Naive B cell (primary cell): ENCODE measurements around the gene CHMP2B. TPM values are rescaled to one million over a fixed set of nuclear protein-coding genes. Genes with fewer than 3 reads are reported as not detected.
A peak's percentile ranks its signal among the peaks of the same experiment; 100 is the strongest.

ENCODE experiments used
- ATAC-seq, 2 donors: fragments of 150-1000 bp; cut with Tn5 transposase; 2 replicates each; pipeline ENCODE4 v1.10.0; 2021; ENCODE audit warnings: low read depth in 2 of 2, mild to moderate bottlenecking in 2 of 2, moderate library complexity in 2 of 2
- DNase-seq: peaks from one replicate; pipeline ENCODE4 v3.0.0; 2022
- H3K27ac Mint-ChIP-seq, 6 donors: one replicate each; pipeline ENCODE4 v1.8.0; 2020 to 2022; ENCODE audit warnings: mild to moderate bottlenecking in 6 of 6, mixed read lengths in 6 of 6, moderate library complexity in 5 of 6, inconsistent platforms in 2 of 6
- H3K27me3 Mint-ChIP-seq, 3 donors: one replicate each; pipeline ENCODE4 v1.8.0; 2021 to 2022; ENCODE audit warnings: mixed read lengths in 3 of 3, mild to moderate bottlenecking in 1 of 3
- H3K36me3 Mint-ChIP-seq, 2 donors: one replicate each; pipeline ENCODE4 v1.8.0; 2020 to 2022; ENCODE audit warnings: mixed read lengths in 2 of 2, inconsistent platforms in 1 of 2, mild to moderate bottlenecking in 1 of 2
- H3K4me1 Mint-ChIP-seq, 3 donors: one replicate each; pipeline ENCODE4 v1.8.0; 2020 to 2022; ENCODE audit warnings: mixed read lengths in 3 of 3, inconsistent platforms in 1 of 3, mild to moderate bottlenecking in 1 of 3, moderate library complexity in 1 of 3
- H3K4me3 Mint-ChIP-seq, 8 donors: one replicate each; pipeline ENCODE4 v1.8.0; 2020 to 2022; ENCODE audit warnings: mild to moderate bottlenecking in 8 of 8, mixed read lengths in 8 of 8, moderate library complexity in 8 of 8, inconsistent platforms in 2 of 8
- H3K9me3 Mint-ChIP-seq, 7 donors: one replicate each; pipeline ENCODE4 v1.8.0; 2020 to 2022; ENCODE audit warnings: mixed read lengths in 7 of 7, mild to moderate bottlenecking in 5 of 7, inconsistent platforms in 2 of 7, moderate library complexity in 1 of 7
- polyA plus RNA-seq, 6 donors: library from polyadenylated mRNA; unstranded; fragments of 300-500 nt; fragmentation: Illumina TruSeq; gene quantifications; one replicate each; pipeline ENCODE4 v1.2.3, GENCODE V29; 2021; ENCODE audit warnings: low read depth in 6 of 6

The CHMP2B gene
- polyA plus RNA-seq, 6 donors from 2014 or later: 50.3 to 87.0 (median 69.8) TPM

DNA sequence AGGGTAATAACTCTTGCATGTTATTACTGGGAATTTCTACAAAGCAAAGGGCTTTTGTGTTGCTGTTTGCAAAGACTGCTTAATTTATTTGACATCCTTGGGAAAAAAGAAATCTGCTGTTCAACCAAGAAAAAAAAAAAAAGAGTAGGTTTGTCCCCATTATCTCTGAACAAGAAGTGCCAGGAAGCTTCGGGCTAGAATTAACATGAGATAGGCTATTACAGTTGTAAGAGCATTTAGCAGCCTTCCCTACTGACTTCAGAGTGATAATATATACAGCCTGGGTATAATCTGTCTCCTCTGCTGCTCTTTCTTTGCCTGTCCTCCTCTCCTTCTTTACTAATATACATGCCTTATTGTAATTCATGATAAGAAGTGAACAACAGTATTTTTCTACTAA lies 23.3 kb upstream of the CHMP2B start:
- DNase-seq (no peak), ATAC-seq (no peak)
- Mint-ChIP-seq H3K4me1 (no peaks in the 10 kb centered on the region), H3K36me3 (no peaks in the 10 kb centered on the region), H3K4me3 (no peak overlapping the region), H3K27me3 (peaks cover 4 to 12% (median 12%) of the 10 kb centered on the region in 3 donors), H3K27ac (no peak overlapping the region), H3K9me3 (no peaks in the 10 kb centered on the region)

DNA sequence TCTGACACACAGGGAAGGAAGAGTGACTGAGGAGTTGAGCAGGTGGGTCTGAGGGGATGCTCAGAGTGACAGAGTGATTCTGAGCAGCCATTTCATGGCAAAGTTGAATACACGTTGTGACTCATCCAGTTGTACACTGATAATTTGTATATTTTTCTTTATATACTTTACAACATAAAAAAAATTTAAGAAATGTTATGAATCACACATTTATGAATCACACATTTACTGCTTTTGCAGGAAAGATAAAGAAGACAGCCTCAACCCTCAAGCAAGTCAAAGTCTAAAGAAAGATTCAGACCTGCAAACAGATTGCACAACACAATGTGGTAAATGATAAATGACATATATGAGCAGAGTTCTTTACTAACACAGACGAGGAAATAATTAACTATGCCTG lies 21.0 kb upstream of the CHMP2B start:
- Mint-ChIP-seq H3K9me3 (no peaks in the 10 kb centered on the region), H3K4me1 (no peaks in the 10 kb centered on the region), H3K27me3 (peaks cover 5 to 15% (median 14%) of the 10 kb centered on the region in 3 donors), H3K4me3 (no peak overlapping the region), H3K27ac (no peak overlapping the region), H3K36me3 (no peaks in the 10 kb centered on the region)
- ATAC-seq (no peak), DNase-seq (no peak)

DNA sequence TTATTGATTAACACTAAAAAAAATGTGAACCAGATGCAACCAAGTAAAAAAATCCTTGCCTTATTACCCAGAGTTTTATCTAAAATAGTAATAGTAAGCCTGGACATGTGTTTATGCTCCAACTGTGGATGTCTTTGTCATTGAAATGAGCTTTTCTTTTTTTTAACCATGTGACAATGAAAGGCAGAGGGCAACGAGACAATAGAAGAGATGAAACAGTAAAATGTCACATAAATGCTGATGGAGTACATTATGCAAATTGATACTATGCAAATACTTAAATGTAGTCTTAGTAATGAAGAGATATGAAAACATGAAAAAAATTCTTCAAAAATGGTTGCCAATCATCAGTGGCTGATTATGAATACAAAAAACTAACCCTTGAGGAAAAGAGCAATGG lies 20.5 kb upstream of the CHMP2B start:
- DNase-seq: no peak
- H3K36me3 Mint-ChIP-seq: no peaks in the 10 kb centered on the region
- peaks cover 9 to 16% (median 14%) of the 10 kb centered on the region in 3 donors for H3K27me3 Mint-ChIP-seq
- H3K4me3 Mint-ChIP-seq: no peak overlapping the region
- no peaks in the 10 kb centered on the region for H3K4me1 Mint-ChIP-seq
- ATAC-seq: no peak
- no peaks in the 10 kb centered on the region for H3K9me3 Mint-ChIP-seq
- no peak overlapping the region for H3K27ac Mint-ChIP-seq

DNA sequence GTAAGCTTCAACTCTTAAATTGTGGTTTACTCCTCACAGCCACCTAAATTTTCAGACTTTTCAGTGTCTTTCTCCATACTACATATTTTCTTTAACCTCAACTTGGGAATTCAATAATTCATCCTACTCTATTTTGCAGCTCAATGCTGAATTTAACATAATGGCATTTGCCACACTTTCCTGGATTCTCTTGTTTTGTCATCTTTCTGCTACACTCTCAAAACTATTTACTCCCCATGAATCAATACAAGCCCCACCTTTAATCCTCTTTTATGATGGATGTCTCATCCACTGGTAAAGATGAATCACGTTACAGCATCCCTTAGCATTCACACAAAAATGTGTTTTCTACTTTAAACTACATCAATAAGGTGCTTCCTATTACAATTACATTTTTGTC lies 19.6 kb upstream of the CHMP2B start:
- peaks cover 9 to 19% (median 14%) of the 10 kb centered on the region in 3 donors for H3K27me3 Mint-ChIP-seq
- no peaks in the 10 kb centered on the region for H3K9me3 Mint-ChIP-seq
- ATAC-seq: no peak
- DNase-seq: no peak
- H3K4me1 Mint-ChIP-seq: no peaks in the 10 kb centered on the region
- H3K36me3 Mint-ChIP-seq: no peaks in the 10 kb centered on the region
- no peak overlapping the region for H3K4me3 Mint-ChIP-seq
- H3K27ac Mint-ChIP-seq: no peak overlapping the region

DNA sequence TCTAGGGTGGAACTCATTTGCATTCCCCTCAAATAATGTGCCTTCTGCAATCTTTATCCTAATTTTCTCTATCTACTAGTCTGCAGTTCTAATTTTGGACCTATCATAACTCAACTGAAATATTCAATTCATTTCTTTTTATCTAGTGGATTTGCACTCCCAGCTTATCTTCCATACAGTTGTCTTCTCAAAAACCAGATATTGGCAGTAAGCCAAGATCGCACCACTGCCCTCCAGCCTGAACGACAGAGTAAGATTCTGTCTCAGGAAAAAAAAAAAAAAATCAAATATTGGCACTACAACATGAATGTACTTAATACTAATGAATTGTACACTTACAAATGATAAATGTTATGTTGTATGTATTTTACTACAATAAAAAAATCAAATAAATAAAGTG lies 18.0 kb upstream of the CHMP2B start:
- ATAC-seq: no peak
- peaks cover 20 to 24% (median 22%) of the 10 kb centered on the region in 3 donors for H3K27me3 Mint-ChIP-seq
- H3K4me3 Mint-ChIP-seq: no peak overlapping the region
- no peaks in the 10 kb centered on the region for H3K36me3 Mint-ChIP-seq
- H3K27ac Mint-ChIP-seq: no peak overlapping the region
- DNase-seq: no peak
- no peaks in the 10 kb centered on the region for H3K4me1 Mint-ChIP-seq
- no peaks in the 10 kb centered on the region for H3K9me3 Mint-ChIP-seq

DNA sequence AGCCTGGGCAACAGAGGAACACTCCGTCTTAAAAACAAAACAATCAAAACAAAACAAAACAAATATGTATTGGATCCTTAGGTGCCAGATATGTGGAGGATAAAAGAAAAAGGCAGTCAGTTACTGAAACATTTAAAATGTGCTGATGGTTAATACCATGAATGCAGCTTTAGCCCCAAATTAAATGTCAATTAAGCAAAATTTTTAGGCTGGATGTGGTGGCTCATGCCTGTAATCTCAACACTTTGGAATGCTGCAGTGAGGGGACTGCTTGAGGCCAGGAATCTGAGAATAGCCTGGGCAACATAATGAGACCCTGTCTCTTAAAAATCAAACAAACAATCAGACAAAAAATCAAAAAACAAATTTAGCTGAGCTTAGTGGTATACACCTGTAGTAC lies 8.5 kb upstream of the CHMP2B start:
- Mint-ChIP-seq H3K4me3 (peak overlapping the region in 1 of 8 donors; percentile 69), H3K9me3 (peaks cover 0 to 6% (median 4%) of the 10 kb centered on the region in 7 donors), H3K27ac (no peak overlapping the region), H3K36me3 (no peaks in the 10 kb centered on the region), H3K4me1 (no peaks in the 10 kb centered on the region), H3K27me3 (peaks cover 42 to 52% (median 44%) of the 10 kb centered on the region in 3 donors)
- DNase-seq: no peak
- no peak for ATAC-seq

DNA sequence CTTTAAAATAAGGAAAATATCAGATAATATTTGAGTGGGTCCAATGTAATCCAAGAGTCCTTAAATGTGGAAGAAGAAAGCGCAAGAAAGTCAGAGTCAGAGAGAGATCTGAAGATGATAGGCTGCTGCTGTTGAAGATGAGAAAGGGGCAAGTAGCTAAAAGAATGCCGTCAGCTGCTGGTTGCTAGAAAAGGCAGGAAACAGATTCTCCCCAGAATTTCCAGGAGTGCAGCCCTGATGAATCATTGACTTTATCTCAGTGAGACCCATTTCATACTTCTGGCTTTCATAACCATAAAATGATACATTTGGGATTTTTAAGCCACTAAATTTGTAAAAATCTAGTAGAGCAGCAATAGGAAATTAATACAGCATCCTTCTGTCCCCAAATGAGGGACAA lies 7.5 kb upstream of the CHMP2B start:
- H3K9me3 Mint-ChIP-seq: peaks cover 0 to 6% (median 4%) of the 10 kb centered on the region in 7 donors
- no peak overlapping the region for H3K4me3 Mint-ChIP-seq
- DNase-seq (no peak), ATAC-seq (no peak)
- H3K27ac Mint-ChIP-seq: no peak overlapping the region
- no peaks in the 10 kb centered on the region for H3K4me1 Mint-ChIP-seq
- H3K27me3 Mint-ChIP-seq: peaks cover 36 to 57% (median 48%) of the 10 kb centered on the region in 3 donors
- no peaks in the 10 kb centered on the region for H3K36me3 Mint-ChIP-seq

DNA sequence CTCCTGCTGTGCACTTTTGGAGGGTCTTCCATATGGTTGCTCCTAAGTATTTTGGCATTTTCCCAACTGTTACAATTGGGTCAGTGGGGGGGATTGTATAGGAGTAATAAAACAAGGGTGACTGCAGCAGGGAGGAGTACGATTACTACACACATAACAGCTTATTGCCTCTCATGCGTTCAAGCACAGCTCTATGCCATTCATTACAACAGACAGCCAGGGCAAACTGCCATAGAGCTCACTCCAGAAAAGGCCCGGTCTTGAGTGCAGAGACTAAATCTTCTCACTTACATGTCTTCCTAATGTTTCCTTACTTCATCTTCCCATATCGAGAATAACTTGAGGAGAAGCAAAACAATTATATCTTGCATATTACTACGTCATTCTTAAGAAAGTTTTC lies 1.4 kb upstream of the CHMP2B start:
- Mint-ChIP-seq H3K4me3 (peak overlapping the region in 6 of 8 donors; percentile 41 to 100 (median 81)), H3K9me3 (peaks cover 0 to 6% (median 4%) of the 10 kb centered on the region in 7 donors), H3K36me3 (peaks cover 0 to 8% of the 10 kb centered on the region in 2 donors), H3K4me1 (peaks cover 17 to 43% (median 30%) of the 10 kb centered on the region in 3 donors), H3K27me3 (peaks cover 8 to 28% (median 15%) of the 10 kb centered on the region in 3 donors), H3K27ac (peak overlapping the region in 4 of 6 donors; percentile 5 to 99 (median 72))
- ATAC-seq (no peak), DNase-seq (no peak)

DNA sequence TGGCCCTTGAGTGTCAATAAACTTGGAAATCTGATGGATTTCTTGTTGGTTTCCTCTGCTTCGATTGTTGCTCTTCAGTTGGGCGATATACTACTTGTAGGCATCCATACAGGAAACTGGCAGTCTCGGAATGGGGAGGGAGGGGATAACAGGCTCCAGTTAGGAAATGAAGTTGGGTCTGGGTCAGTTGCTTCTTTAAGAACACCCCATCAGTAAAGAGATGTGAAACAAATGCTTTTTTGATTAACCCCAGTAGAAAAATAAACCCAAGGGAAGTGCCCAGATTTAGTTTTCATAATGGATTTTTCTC lies 681 bp downstream of the CHMP2B start:
- Mint-ChIP-seq H3K9me3 (peaks cover 0 to 4% (median 3%) of the 10 kb centered on the region in 7 donors), H3K4me1 (peaks cover 29 to 52% (median 48%) of the 10 kb centered on the region in 3 donors), H3K4me3 (peak overlapping the region; percentile 99 to 100 (median 100)), H3K36me3 (peaks cover 0 to 15% of the 10 kb centered on the region in 2 donors), H3K27ac (peak overlapping the region; percentile 99 to 100 (median 100)), H3K27me3 (peaks cover 3 to 14% (median 12%) of the 10 kb centered on the region in 3 donors)
- ATAC-seq: no peak
- DNase-seq: no peak

DNA sequence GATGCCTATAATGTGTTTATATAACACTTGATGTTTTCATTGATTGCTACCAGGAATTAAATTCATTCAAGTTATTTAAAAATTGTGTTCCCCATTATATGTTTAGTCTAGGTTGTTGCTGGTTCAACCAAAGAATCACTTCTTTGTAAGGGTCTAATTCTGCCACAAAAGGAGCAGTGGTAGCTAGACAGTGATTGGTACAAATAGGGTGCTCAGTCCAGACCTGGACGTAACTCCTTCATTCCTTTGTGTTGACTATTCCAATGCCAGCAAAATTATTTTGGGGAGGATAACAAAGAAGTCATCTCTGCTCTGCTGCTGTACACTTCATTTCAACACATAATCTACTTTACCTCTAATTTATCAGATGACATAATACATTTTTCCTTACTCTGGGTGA lies 1.2 kb downstream of the CHMP2B start:
- DNase-seq: no peak
- peaks cover 34 to 56% (median 53%) of the 10 kb centered on the region in 3 donors for H3K4me1 Mint-ChIP-seq
- peaks cover 0 to 10% (median 7%) of the 10 kb centered on the region in 3 donors for H3K27me3 Mint-ChIP-seq
- no peaks in the 10 kb centered on the region for H3K9me3 Mint-ChIP-seq
- H3K27ac Mint-ChIP-seq: peak overlapping the region; percentile 99 to 100 (median 100)
- peak overlapping the region; percentile 39 to 100 (median 100) for H3K4me3 Mint-ChIP-seq
- ATAC-seq: no peak
- peaks cover 0 to 15% of the 10 kb centered on the region in 2 donors for H3K36me3 Mint-ChIP-seq

DNA sequence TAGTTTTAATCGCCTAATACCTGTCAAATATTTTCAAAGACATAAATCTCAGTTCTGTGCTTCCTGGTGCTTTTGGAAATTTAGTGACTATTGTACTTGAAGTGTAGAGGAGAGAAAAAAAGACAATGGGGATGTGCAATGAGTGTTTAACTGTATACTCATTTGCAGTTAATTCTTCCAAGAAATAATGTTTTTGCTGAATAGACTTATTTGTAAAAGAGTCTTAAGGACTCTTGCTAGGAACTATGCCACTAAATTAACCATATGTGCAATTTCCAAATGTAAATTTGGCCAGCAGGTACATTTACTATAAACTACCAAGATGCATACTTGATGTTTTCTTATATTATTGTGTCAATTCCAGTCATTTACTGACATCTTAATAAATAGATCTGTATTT lies 2.0 kb downstream of the CHMP2B start:
- Mint-ChIP-seq H3K4me1 (peaks cover 37 to 62% (median 56%) of the 10 kb centered on the region in 3 donors), H3K4me3 (peak overlapping the region in 7 of 8 donors; percentile 17 to 100 (median 99)), H3K27ac (peak overlapping the region in 5 of 6 donors; percentile 22 to 100 (median 52)), H3K27me3 (peaks cover 0 to 8% (median 5%) of the 10 kb centered on the region in 3 donors), H3K9me3 (no peaks in the 10 kb centered on the region), H3K36me3 (peaks cover 0 to 15% of the 10 kb centered on the region in 2 donors)
- ATAC-seq (no peak), DNase-seq (no peak)

DNA sequence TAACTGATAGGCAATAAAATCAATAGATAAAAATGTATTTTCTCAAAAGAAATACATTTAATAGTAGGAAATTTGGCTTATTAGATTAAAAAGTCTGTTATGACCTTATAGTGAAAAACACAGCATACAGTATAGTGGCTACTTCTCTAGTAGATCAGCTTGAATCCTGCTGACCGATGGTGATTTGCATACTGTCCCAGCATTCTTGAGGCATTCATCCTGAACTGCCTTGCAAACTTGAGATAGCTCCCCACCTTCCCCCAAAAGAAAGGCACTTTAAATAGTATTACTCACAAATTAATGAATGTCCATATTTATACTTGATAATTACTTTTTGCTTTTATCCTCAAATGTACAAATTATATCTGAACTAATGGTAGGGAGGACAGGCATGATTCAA lies 6.7 kb downstream of the CHMP2B start:
- Mint-ChIP-seq H3K27ac (no peak overlapping the region), H3K4me1 (peaks cover 33 to 52% (median 47%) of the 10 kb centered on the region in 3 donors), H3K9me3 (no peaks in the 10 kb centered on the region), H3K4me3 (no peak overlapping the region), H3K27me3 (no peaks in the 10 kb centered on the region), H3K36me3 (peaks cover 0 to 7% of the 10 kb centered on the region in 2 donors)
- DNase-seq (no peak), ATAC-seq (no peak)

DNA sequence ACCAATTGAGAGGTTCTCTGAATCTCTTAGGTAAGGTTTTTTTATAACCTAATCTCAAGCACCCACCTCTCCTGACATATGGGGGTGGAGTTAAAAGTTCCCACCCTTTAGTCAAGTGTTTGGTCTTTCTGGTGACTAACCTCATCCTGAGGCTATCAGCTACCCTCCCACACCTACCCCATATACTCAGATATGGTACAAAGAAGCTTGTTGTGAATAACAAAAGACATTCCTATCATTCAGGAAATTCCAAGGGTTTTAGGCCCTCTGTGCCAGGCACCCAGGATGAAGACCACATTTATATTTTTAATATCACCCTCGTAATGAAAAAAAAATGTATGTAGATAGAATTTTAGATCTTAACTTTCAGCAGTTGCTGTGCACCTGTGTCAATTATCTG lies 9.0 kb downstream of the CHMP2B start:
- H3K36me3 Mint-ChIP-seq: peaks cover 0 to 7% of the 10 kb centered on the region in 2 donors
- DNase-seq (no peak), ATAC-seq (no peak)
- peaks cover 25 to 34% (median 32%) of the 10 kb centered on the region in 3 donors for H3K4me1 Mint-ChIP-seq
- H3K27ac Mint-ChIP-seq: no peak overlapping the region
- H3K9me3 Mint-ChIP-seq: no peaks in the 10 kb centered on the region
- H3K4me3 Mint-ChIP-seq: no peak overlapping the region
- H3K27me3 Mint-ChIP-seq: no peaks in the 10 kb centered on the region

DNA sequence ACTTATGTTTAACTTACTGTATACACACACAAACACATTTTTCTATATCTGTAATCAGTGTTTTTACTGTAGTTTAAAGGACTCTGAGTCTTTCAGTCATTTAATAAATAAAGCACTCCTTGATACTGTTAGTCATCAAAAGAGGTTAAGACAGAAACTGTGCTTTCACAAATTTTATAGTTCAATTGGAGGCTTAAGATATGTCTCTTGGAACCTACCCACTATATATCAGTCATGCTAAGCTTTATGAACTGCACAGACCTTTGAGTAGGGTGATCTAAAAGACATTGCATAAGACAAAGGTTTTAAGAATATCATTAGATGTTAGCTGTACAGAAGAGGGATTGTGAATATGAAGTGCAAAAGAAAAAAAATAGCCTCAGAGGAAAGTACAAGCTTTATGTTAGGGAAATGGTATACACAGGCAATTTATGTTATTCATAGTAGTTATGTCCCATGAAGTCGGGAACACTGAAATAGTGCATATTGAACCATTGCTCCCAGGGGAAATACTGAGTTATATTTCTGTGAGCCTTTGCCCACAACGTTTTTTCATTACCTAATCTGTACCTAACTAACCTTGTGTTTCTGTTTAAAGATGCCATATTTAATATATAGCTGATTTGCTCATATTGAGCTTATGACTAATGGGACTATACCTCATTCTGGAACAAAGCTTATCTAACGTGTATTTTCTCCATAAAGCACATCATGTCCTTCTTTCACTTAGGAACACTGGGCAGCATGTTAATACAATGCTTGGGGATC lies 19.7 kb downstream of the CHMP2B start:
- ATAC-seq (no peak), DNase-seq (no peak)
- Mint-ChIP-seq H3K4me1 (peaks cover 0 to 7% (median 0%) of the 10 kb centered on the region in 3 donors), H3K27me3 (no peaks in the 10 kb centered on the region), H3K27ac (peak overlapping the region in 1 of 6 donors; percentile 80), H3K4me3 (no peak overlapping the region), H3K9me3 (no peaks in the 10 kb centered on the region), H3K36me3 (peaks cover 0 to 14% of the 10 kb centered on the region in 2 donors)
